Measurements from ENCODE around the gene TUBA4B. TPM values are rescaled to one million over a fixed set of nuclear protein-coding genes. Genes with fewer than 3 reads are reported as not detected.
A peak's percentile ranks its signal among the peaks of the same experiment; 100 is the strongest.

Gene TUBA4B
- total RNA-seq, 1 experiment from 2014 or later = not detected

DNA sequence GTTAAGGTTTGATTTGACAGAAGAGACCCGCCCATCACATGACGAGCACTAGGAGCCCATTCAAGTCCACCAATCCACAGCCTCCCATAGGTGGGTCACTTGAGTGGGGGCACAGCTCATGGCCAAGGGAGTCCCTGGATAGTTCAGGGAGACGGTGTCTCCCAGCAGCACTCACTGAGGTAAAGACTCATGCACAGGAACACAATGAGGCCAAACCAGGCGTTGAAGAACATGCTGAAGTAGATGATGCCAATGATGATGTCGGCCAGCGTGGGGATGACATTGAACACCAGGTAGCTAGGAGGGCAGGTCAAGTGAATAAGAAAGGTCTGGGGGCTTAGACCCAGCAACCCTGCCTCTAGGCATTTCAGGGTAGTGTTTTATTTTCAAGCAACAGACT is 38.3 kb upstream of the TUBA4B start:
- DNase-seq = no peak
- no TSS peak for BruUV-seq (replicated peaks)
- TF ChIP-seq, protein P1, sequence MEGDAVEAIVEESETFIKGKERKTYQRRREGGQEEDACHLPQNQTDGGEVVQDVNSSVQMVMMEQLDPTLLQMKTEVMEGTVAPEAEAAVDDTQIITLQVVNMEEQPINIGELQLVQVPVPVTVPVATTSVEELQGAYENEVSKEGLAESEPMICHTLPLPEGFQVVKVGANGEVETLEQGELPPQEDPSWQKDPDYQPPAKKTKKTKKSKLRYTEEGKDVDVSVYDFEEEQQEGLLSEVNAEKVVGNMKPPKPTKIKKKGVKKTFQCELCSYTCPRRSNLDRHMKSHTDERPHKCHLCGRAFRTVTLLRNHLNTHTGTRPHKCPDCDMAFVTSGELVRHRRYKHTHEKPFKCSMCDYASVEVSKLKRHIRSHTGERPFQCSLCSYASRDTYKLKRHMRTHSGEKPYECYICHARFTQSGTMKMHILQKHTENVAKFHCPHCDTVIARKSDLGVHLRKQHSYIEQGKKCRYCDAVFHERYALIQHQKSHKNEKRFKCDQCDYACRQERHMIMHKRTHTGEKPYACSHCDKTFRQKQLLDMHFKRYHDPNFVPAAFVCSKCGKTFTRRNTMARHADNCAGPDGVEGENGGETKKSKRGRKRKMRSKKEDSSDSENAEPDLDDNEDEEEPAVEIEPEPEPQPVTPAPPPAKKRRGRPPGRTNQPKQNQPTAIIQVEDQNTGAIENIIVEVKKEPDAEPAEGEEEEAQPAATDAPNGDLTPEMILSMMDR (IDR thresholded peaks at IDR 0.05; ENCODE audit: insufficient read depth in 1 of 2, low read depth in 1 of 2, low read length in 1 of 2, severe bottlenecking in 1 of 2, unreplicated experiment in 1 of 2) = no peak
- H3K4me1 ChIP-seq = peaks cover 18% of the 10 kb centered on the region
- ChIA-PET POLR2A (no interaction called here), CTCF (no interaction called here)
- peaks cover 13% of the 10 kb centered on the region for H3K36me3 ChIP-seq (ENCODE audit: control insufficient read depth, insufficient read depth, low read length)
- no peaks in the 10 kb centered on the region for H3K27me3 ChIP-seq (replicated peaks; ENCODE audit: control insufficient read depth, insufficient read depth, low read length)
- no peak overlapping the region for H3K4me3 Mint-ChIP-seq (ENCODE audit: unreplicated experiment)
- no peaks in the 10 kb centered on the region for H3K9me3 Mint-ChIP-seq (ENCODE audit: unreplicated experiment)
- H3K27me3 Mint-ChIP-seq (ENCODE audit: insufficient read depth, unreplicated experiment) = no peaks in the 10 kb centered on the region
- H3K4me3 ChIP-seq (ENCODE audit: low read depth, low read length) = no peak overlapping the region
- H3K36me3 Mint-ChIP-seq (ENCODE audit: insufficient read depth, unreplicated experiment) = peaks cover 62% of the 10 kb centered on the region
- intact Hi-C loops (cut with micrococcal nuclease; ENCODE audit: unreplicated experiment) = loop anchor here (5.0 kb wide), 1 partner anchor 173 kb away; the partner anchor contains the start of gene DNPEP
- no peak overlapping the region for H3K27ac Mint-ChIP-seq (ENCODE audit: unreplicated experiment)
- no peaks in the 10 kb centered on the region for H3K9me3 ChIP-seq
- no peaks in the 10 kb centered on the region for H3K4me1 Mint-ChIP-seq (ENCODE audit: low read depth, unreplicated experiment)

DNA sequence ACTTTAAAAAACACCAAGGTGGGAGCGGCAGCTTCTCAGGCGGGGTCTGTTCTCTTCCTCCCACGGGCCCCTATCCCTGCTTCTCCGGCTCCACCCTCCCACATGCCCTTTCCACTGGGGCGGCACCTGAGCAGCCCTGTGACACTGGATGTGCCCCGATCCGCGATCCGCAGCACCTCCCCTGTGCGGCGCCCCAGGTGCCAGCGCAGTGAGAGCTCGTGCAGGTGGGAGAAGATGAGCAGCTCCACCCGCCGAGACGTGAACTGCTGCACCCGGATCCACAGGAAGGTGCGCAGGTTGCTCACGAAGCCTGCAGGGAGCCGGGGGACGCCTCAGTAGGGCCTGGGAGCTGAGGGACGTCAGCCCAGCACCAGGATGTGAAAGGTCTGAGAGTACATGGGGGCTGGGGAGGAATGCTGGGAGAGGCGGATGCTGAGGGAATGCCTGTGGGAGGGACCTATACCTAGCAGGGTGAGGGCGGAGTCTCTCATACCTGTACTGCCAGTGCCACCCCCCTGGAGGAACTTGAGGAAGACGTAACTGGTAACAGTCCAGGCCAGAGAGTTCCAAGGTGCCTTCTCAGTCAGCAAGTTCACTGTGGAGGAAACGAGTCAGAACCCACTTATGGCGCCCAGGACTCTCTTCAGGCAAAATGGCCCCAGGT is 37.0 kb upstream of the TUBA4B start:
- H3K36me3 Mint-ChIP-seq (ENCODE audit: insufficient read depth, unreplicated experiment) = peaks cover 54% of the 10 kb centered on the region
- H3K4me3 ChIP-seq (ENCODE audit: low read depth, low read length) = no peak overlapping the region
- no peaks in the 10 kb centered on the region for H3K9me3 ChIP-seq
- H3K4me1 ChIP-seq = peaks cover 18% of the 10 kb centered on the region
- DNase-seq = no peak
- BruUV-seq (replicated peaks) = no TSS peak
- POLR2A ChIA-PET = interaction anchor here (2.6 kb wide), 1 partner anchor 9 kb away, joined by 29 read pairs; the partner anchor contains the start of gene ZFAND2B
- CTCF ChIA-PET = interaction anchor here (0.6 kb wide), 1 partner anchor 45 kb away, joined by 3 read pairs; no protein-coding TSS in a partner anchor
- intact Hi-C loops (cut with micrococcal nuclease; ENCODE audit: unreplicated experiment) = loop anchor here (5.0 kb wide), 1 partner anchor 171 kb away; the partner anchor contains the start of gene DNPEP
- H3K36me3 ChIP-seq (ENCODE audit: control insufficient read depth, insufficient read depth, low read length) = peaks cover 9% of the 10 kb centered on the region
- no peaks in the 10 kb centered on the region for H3K27me3 ChIP-seq (replicated peaks; ENCODE audit: control insufficient read depth, insufficient read depth, low read length)
- TF ChIP-seq, protein P1 (IDR thresholded peaks at IDR 0.05; ENCODE audit: insufficient read depth in 1 of 2, low read depth in 1 of 2, low read length in 1 of 2, severe bottlenecking in 1 of 2, unreplicated experiment in 1 of 2) = no peak
- no peaks in the 10 kb centered on the region for H3K27me3 Mint-ChIP-seq (ENCODE audit: insufficient read depth, unreplicated experiment)
- H3K27ac Mint-ChIP-seq (ENCODE audit: unreplicated experiment) = peak overlapping the region; percentile 95
- H3K4me3 Mint-ChIP-seq (ENCODE audit: unreplicated experiment) = no peak overlapping the region
- H3K4me1 Mint-ChIP-seq (ENCODE audit: low read depth, unreplicated experiment) = no peaks in the 10 kb centered on the region
- H3K9me3 Mint-ChIP-seq (ENCODE audit: unreplicated experiment) = no peaks in the 10 kb centered on the region

DNA sequence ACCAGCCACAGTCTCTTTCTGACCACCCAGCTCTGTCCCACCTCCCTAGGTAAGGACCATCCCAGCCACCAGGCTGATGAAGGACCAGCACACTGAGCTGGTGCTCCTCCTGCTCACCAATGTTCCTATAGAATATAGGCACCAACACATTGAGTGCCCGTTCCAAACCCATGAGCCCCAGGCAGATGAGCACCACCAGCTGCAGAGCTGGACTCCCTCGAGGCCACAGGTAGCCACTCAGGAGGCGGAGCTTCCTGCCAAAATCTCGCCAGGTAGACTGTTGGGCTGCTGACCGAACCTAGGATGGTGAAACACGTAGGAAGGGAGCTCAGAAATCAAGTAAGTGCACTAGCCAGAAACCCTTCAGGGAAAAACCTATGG is 36.5 kb upstream of the TUBA4B start:
- no TSS peak for BruUV-seq (replicated peaks)
- peaks cover 18% of the 10 kb centered on the region for H3K4me1 ChIP-seq
- no peaks in the 10 kb centered on the region for H3K9me3 ChIP-seq
- ChIA-PET POLR2A (interaction anchor here (2.6 kb wide), 1 partner anchor 9 kb away, joined by 29 read pairs; the partner anchor contains the start of gene ZFAND2B), CTCF (interaction anchor here (0.6 to 2.0 kb wide), 3 partner anchors 10 to 62 kb away, joined by 3 to 8 read pairs (median 8); partner anchors contain the start of genes DNAJB2 and ZFAND2B)
- Mint-ChIP-seq H3K27ac (ENCODE audit: unreplicated experiment) (peak overlapping the region; percentile 95), H3K36me3 (ENCODE audit: insufficient read depth, unreplicated experiment) (peaks cover 49% of the 10 kb centered on the region), H3K27me3 (ENCODE audit: insufficient read depth, unreplicated experiment) (no peaks in the 10 kb centered on the region), H3K4me3 (ENCODE audit: unreplicated experiment) (peak overlapping the region; percentile 58), H3K9me3 (ENCODE audit: unreplicated experiment) (no peaks in the 10 kb centered on the region), H3K4me1 (ENCODE audit: low read depth, unreplicated experiment) (no peaks in the 10 kb centered on the region)
- intact Hi-C loops (cut with micrococcal nuclease; ENCODE audit: unreplicated experiment) = loop anchor here (5.0 kb wide), 1 partner anchor 171 kb away; the partner anchor contains the start of gene DNPEP
- H3K4me3 ChIP-seq (ENCODE audit: low read depth, low read length) = no peak overlapping the region
- no peaks in the 10 kb centered on the region for H3K27me3 ChIP-seq (replicated peaks; ENCODE audit: control insufficient read depth, insufficient read depth, low read length)
- TF ChIP-seq, protein P1 (IDR thresholded peaks at IDR 0.05; ENCODE audit: insufficient read depth in 1 of 2, low read depth in 1 of 2, low read length in 1 of 2, severe bottlenecking in 1 of 2, unreplicated experiment in 1 of 2) = no peak
- no peak for DNase-seq
- H3K36me3 ChIP-seq (ENCODE audit: control insufficient read depth, insufficient read depth, low read length) = peaks cover 7% of the 10 kb centered on the region

Data from Caco-2 (cell line).